Vagina (tissue), 2 donors: ENCODE data around the gene CASP3. TPM values are rescaled to one million over a fixed set of nuclear protein-coding genes. Genes with fewer than 3 reads are reported as not detected.
"Not testable (repeated sequence)": the region's sequence is repeated elsewhere in the genome, so short reads cannot be mapped to it uniquely, and the experiment has no call there.

ENCODE experiments used
- DNase-seq, 2 donors: peaks; one replicate each; pipeline ENCODE4 v3.0.0-alpha.2; 2017; ENCODE audit errors: extremely low spot score in 2 of 2
- H3K27ac ChIP-seq: fragments of 200-600 bp; sonication (generic); one replicate; pipeline ENCODE4 v1.5.1; 2019
- H3K27me3 ChIP-seq: fragments of 200-600 bp; sonication (generic); one replicate; pipeline ENCODE4 v1.5.1; 2019
- H3K36me3 ChIP-seq, 2 donors: fragments of 200-600 bp; sonication (generic); one replicate each; pipeline ENCODE4 v1.5.1; 2017 to 2019
- H3K4me1 ChIP-seq: fragments of 200-600 bp; sonication (generic); one replicate; pipeline ENCODE4 v1.5.1; 2019
- H3K4me3 ChIP-seq, 2 donors: fragments of 200-600 bp; sonication (generic); 1 replicate in 1 of 2; 2 replicates in 1 of 2; pipeline ENCODE4 v1.5.1; 2016 to 2019
- H3K9me3 ChIP-seq: fragments of 200-600 bp; sonication (generic); one replicate; pipeline ENCODE4 v1.5.1; 2019
- POLR2A ChIP-seq, 2 donors: fragments of 450-650 bp; IDR thresholded peaks; one replicate each; pipeline ENCODE4 v1.6.1; 2017; ENCODE audit warnings: antibody characterized with exemption in 2 of 2, mild to moderate bottlenecking in 2 of 2, moderate library complexity in 2 of 2
- POLR2AphosphoS5 ChIP-seq, 2 donors: sonication (generic); formaldehyde crosslinking; IDR thresholded peaks; one replicate each; pipeline ENCODE4 v1.9.0; 2017; ENCODE audit warnings: antibody characterized with exemption in 2 of 2, mild to moderate bottlenecking in 2 of 2, low read depth in 1 of 2; ENCODE audit not compliant: insufficient read depth in 1 of 2
- intact Hi-C: fragments of 100-400 bp; cut with DNase I; formaldehyde crosslinking; loops from one replicate; pipeline ENCODE4 v1.15.1; 2023
- total RNA-seq: library from RNA; depleted of rRNA; stranded (reverse); fragments of >200 nt; gene quantifications from one replicate; pipeline ENCODE4 v1.2.3, GENCODE V29; 2016
- TF ChIP-seq, protein P1 (sequence below), 3 experiments: fragments of 450-650 bp in 2 of 3; fragments of 200-600 bp in 1 of 3; sonication (generic) in 1 of 3; IDR thresholded peaks; one replicate each; pipeline ENCODE4 v1.5.1; 2017 to 2019; ENCODE audit warnings: antibody characterized with exemption in 3 of 3, mild to moderate bottlenecking in 2 of 3, moderate library complexity in 2 of 3

Gene CASP3
- total RNA-seq, 1 donor from 2014 or later: 11.3 TPM

DNA sequence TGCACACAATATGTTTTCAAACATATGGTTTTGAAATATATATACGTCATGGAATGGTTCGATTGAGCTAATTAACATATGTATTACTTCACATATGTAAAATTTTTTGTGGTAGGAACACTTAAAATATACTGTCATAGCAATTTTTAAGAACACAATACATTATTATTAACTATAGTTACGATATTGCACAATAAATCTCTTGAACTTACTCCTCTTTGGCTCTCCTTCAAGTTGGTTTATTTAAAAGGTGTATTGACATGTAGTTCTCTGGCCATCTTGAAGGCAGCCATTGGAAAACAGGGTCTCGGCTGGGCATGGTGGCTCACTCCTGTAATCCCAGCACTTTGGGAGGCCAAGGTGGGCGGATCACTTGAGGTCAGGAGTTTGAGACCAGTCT, 53.8 kb downstream of the CASP3 start:
- Histone ChIP-seq H3K27ac (no peak overlapping the region), H3K4me1 (no peaks in the 10 kb centered on the region), H3K27me3 (no peaks in the 10 kb centered on the region), H3K9me3 (no peaks in the 10 kb centered on the region), H3K4me3 (no peak overlapping the region), H3K36me3 (no peaks in the 10 kb centered on the region)
- intact Hi-C loops: no loop called here
- no peak for DNase-seq
- TF ChIP-seq, protein P1, sequence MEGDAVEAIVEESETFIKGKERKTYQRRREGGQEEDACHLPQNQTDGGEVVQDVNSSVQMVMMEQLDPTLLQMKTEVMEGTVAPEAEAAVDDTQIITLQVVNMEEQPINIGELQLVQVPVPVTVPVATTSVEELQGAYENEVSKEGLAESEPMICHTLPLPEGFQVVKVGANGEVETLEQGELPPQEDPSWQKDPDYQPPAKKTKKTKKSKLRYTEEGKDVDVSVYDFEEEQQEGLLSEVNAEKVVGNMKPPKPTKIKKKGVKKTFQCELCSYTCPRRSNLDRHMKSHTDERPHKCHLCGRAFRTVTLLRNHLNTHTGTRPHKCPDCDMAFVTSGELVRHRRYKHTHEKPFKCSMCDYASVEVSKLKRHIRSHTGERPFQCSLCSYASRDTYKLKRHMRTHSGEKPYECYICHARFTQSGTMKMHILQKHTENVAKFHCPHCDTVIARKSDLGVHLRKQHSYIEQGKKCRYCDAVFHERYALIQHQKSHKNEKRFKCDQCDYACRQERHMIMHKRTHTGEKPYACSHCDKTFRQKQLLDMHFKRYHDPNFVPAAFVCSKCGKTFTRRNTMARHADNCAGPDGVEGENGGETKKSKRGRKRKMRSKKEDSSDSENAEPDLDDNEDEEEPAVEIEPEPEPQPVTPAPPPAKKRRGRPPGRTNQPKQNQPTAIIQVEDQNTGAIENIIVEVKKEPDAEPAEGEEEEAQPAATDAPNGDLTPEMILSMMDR (IDR thresholded peaks at IDR 0.05): no peak

DNA sequence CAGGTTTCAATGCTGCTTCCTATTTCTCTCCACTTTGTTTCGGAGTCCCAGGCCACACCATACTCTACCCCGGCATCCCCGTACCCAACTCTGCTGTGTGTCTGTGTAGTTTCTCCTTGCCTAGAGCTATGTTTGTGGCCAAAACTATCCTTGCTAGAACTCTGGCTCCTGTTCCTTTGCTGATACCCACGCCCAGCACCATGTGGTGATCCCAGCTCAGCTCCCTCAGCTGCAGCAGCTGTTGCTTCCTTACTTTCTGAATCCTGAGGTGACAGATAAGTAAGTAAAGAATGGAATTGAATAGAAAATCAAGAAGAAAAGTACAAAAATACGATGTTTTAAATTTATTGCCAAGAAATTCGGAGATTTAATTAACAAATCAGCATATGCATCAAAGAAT, 55.8 kb downstream of the CASP3 start:
- no peak for DNase-seq
- H3K9me3 ChIP-seq: no peaks in the 10 kb centered on the region
- intact Hi-C loops: no loop called here
- TF ChIP-seq, protein P1 (IDR thresholded peaks at IDR 0.05): no peak
- TF ChIP-seq POLR2AphosphoS5 (IDR thresholded peaks at IDR 0.05; ENCODE audit: insufficient read depth in 1 of 2, low read depth in 1 of 2) (no peak), POLR2A (IDR thresholded peaks at IDR 0.05) (no peak)
- H3K36me3 ChIP-seq: no peaks in the 10 kb centered on the region
- H3K4me3 ChIP-seq: no peak overlapping the region
- H3K27me3 ChIP-seq: no peaks in the 10 kb centered on the region
- H3K4me1 ChIP-seq: no peaks in the 10 kb centered on the region
- H3K27ac ChIP-seq: no peak overlapping the region

DNA sequence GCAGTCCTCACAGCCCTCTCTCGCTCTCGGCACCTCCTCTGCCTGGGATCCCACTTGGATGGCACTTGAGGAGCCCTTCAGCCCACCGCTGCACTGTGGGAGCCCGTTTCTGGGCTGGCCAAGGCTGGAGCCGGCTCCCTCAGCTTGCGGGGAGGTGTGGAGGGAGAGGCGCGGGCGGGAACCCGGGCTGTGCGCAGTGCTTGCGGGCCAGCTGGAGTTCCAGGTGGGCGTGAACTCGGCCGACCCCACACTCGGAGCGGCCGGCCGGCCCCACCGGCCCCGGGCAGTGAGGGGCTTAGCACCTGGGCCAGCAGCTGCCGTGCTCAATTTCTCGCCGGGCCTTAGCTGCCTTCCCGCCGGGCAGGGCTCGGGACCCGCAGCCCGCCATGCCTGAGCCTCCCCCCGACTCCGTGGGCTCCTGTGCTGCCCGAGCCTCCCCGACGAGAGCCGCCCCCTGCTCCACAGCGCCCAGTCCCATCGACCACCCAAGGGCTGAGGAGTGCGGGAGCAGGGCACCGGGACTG, 57.4 kb downstream of the CASP3 start:
- not testable (repeated sequence) for DNase-seq

DNA sequence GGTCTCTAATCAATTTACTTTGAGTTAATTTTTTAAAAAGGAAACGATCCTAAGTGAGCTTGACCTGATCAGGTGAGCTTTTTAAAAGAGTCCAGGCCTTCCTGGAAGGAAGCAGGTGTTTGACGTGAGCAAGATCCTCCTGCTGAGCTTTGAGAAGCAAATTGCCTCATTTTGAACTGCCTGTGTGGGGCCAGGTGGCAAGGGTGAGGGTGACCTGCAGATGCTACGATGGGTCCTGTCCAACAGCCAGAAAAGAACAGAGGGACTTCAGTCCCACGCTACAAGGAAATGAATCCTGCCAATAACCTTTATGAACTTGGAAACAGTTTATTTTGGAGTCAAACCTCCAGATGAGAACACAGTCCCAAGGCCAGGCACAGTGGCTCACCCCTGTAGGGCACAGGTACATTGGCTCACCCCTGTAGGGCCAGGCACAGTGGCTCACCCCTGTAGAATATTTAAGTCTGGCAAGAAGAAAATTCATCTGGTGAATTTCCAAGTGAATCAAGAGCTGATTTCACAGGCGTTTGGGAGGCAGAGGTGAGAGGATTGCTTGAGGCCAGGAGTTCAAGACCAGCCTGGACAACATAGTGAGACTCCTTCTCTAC, 58.1 kb downstream of the CASP3 start:
- Histone ChIP-seq H3K27ac (no peak overlapping the region), H3K27me3 (no peaks in the 10 kb centered on the region), H3K4me1 (no peaks in the 10 kb centered on the region), H3K9me3 (no peaks in the 10 kb centered on the region), H3K4me3 (no peak overlapping the region), H3K36me3 (no peaks in the 10 kb centered on the region)
- DNase-seq: no peak
- intact Hi-C loops: no loop called here
- TF ChIP-seq POLR2AphosphoS5 (IDR thresholded peaks at IDR 0.05; ENCODE audit: insufficient read depth in 1 of 2, low read depth in 1 of 2) (no peak), POLR2A (IDR thresholded peaks at IDR 0.05) (no peak)
- TF ChIP-seq, protein P1 (IDR thresholded peaks at IDR 0.05): no peak

More for the DNA sequence above, 57.4 kb downstream of the CASP3 start:
- H3K9me3 ChIP-seq, H3K27me3 ChIP-seq, H3K4me3 ChIP-seq, H3K36me3 ChIP-seq, H3K27ac ChIP-seq, intact Hi-C loops, H3K4me1 ChIP-seq: not testable (repeated sequence)

DNA sequence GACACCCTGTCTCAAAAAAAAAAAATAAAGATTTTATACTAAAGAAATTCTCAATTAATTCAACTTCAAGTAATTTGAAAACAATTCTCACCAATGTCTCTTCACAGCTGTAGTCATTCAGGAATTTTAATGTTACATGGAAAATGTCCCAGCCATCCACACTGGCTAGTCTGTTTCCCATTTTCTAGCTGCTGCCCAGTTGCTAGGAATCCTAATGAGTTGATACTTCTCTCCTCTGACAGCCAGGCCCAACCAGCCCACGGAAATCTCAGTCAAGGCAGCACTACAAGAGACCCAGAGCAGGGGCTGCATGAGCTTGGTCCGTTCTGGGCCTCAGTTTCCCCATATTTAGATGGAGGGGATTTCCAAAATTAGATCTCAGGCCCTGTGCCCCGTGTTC, 59.1 kb downstream of the CASP3 start:
- Histone ChIP-seq H3K27ac (no peak overlapping the region), H3K27me3 (no peaks in the 10 kb centered on the region), H3K4me1 (no peaks in the 10 kb centered on the region), H3K4me3 (no peak overlapping the region), H3K36me3 (no peaks in the 10 kb centered on the region), H3K9me3 (no peaks in the 10 kb centered on the region)
- TF ChIP-seq, protein P1 (IDR thresholded peaks at IDR 0.05): no peak
- no peak for TF ChIP-seq POLR2AphosphoS5 (IDR thresholded peaks at IDR 0.05; ENCODE audit: insufficient read depth in 1 of 2, low read depth in 1 of 2)
- TF ChIP-seq POLR2A (IDR thresholded peaks at IDR 0.05): no peak
- intact Hi-C loops: no loop called here
- no peak for DNase-seq
